Stimulated activated CD4-positive, alpha-beta T cell treated with anti-CD3 and anti-CD28 coated beads, Interleukin-12 subunit alpha, Interleukin-12 subunit beta, amount 100 ng/mL, for 4 hours (primary cell): ENCODE data around the gene EED.
"Not testable (repeated sequence)": the region's sequence is repeated elsewhere in the genome, so short reads cannot be mapped to it uniquely, and the experiment has no call there.

Experiments
- DNase-seq: peaks from one replicate; pipeline ENCODE4 v3.0.0-alpha.2; 2020

EED gene

GRCh38 chr11:86301742-86302091, 57.2 kb downstream of the EED start:
- DNase-seq = no peak

GRCh38 chr11:86302092-86302793, 57.7 kb downstream of the EED start, which contains the start of gene HIKESHI:
HIKESHI (plus strand) TSS chr11:86302240; CDS start chr11:86302449, 209 bp downstream.
- peak; percentile 93 for DNase-seq

GRCh38 chr11:86303257-86303656, 58.7 kb downstream of the EED start:
- no peak for DNase-seq

GRCh38 chr11:86308710-86309109, 64.2 kb downstream of the EED start:
- DNase-seq = not testable (repeated sequence)

GRCh38 chr11:86313793-86314192, 69.2 kb downstream of the EED start:
- DNase-seq = no peak

- no peak for DNase-seq
Observed at GRCh38 chr11:86314636-86315035, 70.1 kb downstream of the EED start.
